Mesenchymal stem cell (in vitro differentiated cells and primary cell): ENCODE results near the gene OR6K6.

Experiments used
- DNase-seq: peaks from one replicate; pipeline ENCODE4 v3.0.0-alpha.2; 2013
- H2AFZ ChIP-seq: one replicate; pipeline ENCODE4 v1.6.1; 2013; ENCODE audit warnings: low read depth, mild to moderate bottlenecking, control low read depth, inconsistent platforms, low read length, moderate library complexity
- H2AK5ac ChIP-seq: 2 replicates; pipeline ENCODE4 v1.6.1; 2013; ENCODE audit warnings: low read length, moderate library complexity, mild to moderate bottlenecking, inconsistent platforms; ENCODE audit not compliant: severe bottlenecking
- H2BK120ac ChIP-seq: one replicate; pipeline ENCODE4 v1.6.1; 2013; ENCODE audit warnings: low read depth, mild to moderate bottlenecking, inconsistent platforms, low read length, moderate library complexity
- H2BK12ac ChIP-seq, 2 experiments: one replicate each; pipeline ENCODE4 v1.6.1; 2013; ENCODE audit warnings: inconsistent platforms in 2 of 2, low read length in 2 of 2, mild to moderate bottlenecking in 2 of 2, moderate library complexity in 2 of 2, control low read depth in 1 of 2
- H2BK15ac ChIP-seq: one replicate; pipeline ENCODE4 v1.6.1; 2013; ENCODE audit warnings: mild to moderate bottlenecking, low read depth, inconsistent platforms; ENCODE audit not compliant: poor library complexity, severe bottlenecking
- H2BK5ac ChIP-seq: 2 replicates; pipeline ENCODE4 v1.6.1; 2013; ENCODE audit warnings: low read depth, mild to moderate bottlenecking, low read length, control low read depth, inconsistent platforms; ENCODE audit not compliant: poor library complexity, severe bottlenecking
- H3K14ac ChIP-seq, 2 experiments: one replicate each; pipeline ENCODE4 v1.6.1; 2013; ENCODE audit warnings: inconsistent platforms in 2 of 2, low read length in 2 of 2, control low read depth in 1 of 2, mild to moderate bottlenecking in 1 of 2, moderate library complexity in 1 of 2
- H3K18ac ChIP-seq, 2 experiments: one replicate each; pipeline ENCODE4 v1.6.1; 2013; ENCODE audit warnings: inconsistent platforms in 2 of 2, low read length in 2 of 2, control low read depth in 1 of 2, low read depth in 1 of 2, mild to moderate bottlenecking in 1 of 2
- H3K23ac ChIP-seq, 2 experiments: one replicate each; pipeline ENCODE4 v1.6.1; 2013; ENCODE audit warnings: inconsistent platforms in 2 of 2, low read length in 2 of 2, mild to moderate bottlenecking in 2 of 2, moderate library complexity in 2 of 2, control low read depth in 1 of 2
- H3K27ac ChIP-seq: 2 replicates; pipeline ENCODE4 v1.5.1; 2013; ENCODE audit warnings: mild to moderate bottlenecking, moderate library complexity, low read length, control low read depth, inconsistent platforms; ENCODE audit not compliant: poor library complexity, severe bottlenecking
- H3K27me3 ChIP-seq, 2 experiments: 2 replicates each; pipeline versions ENCODE4 v1.6.1 to v1.7.0; 2013; ENCODE audit warnings: low read length in 2 of 2, mild to moderate bottlenecking in 2 of 2, moderate library complexity in 2 of 2, control low read depth in 1 of 2, inconsistent platforms in 1 of 2; ENCODE audit not compliant: control insufficient read depth in 1 of 2, insufficient read depth in 1 of 2
- H3K36me3 ChIP-seq, 2 experiments: 2 replicates each; pipeline versions ENCODE4 v1.6.1 to v1.7.0; 2013; ENCODE audit warnings: low read length in 2 of 2, control low read depth in 1 of 2, inconsistent platforms in 1 of 2, low read depth in 1 of 2, mild to moderate bottlenecking in 1 of 2; ENCODE audit not compliant: insufficient read depth in 2 of 2, control insufficient read depth in 1 of 2
- H3K4ac ChIP-seq, 2 experiments: one replicate each; pipeline ENCODE4 v1.6.1; 2013; ENCODE audit warnings: inconsistent platforms in 2 of 2, low read length in 2 of 2, mild to moderate bottlenecking in 2 of 2, moderate library complexity in 2 of 2, control low read depth in 1 of 2, low read depth in 1 of 2
- H3K4me1 ChIP-seq: 2 replicates; pipeline ENCODE4 v1.6.1; 2013; ENCODE audit warnings: low read depth, low read length, control low read depth; ENCODE audit not compliant: control insufficient read depth, insufficient read depth
- H3K4me2 ChIP-seq: 2 replicates; pipeline ENCODE4 v1.6.1; 2013; ENCODE audit warnings: low read length, mild to moderate bottlenecking, inconsistent platforms; ENCODE audit not compliant: poor library complexity, severe bottlenecking
- H3K4me3 ChIP-seq, 2 experiments: 2 replicates each; pipeline versions ENCODE4 v1.5.1 to v1.7.0; 2013; ENCODE audit warnings: low read length in 2 of 2, mild to moderate bottlenecking in 2 of 2, control low read depth in 1 of 2, low read depth in 1 of 2; ENCODE audit not compliant: insufficient read depth in 1 of 2
- H3K79me1 ChIP-seq: replicated peaks from 2 replicates; pipeline ENCODE4 v1.6.1; 2013; ENCODE audit warnings: mild to moderate bottlenecking, control low read depth, low read length, inconsistent platforms; ENCODE audit not compliant: poor library complexity, severe bottlenecking
- H3K9ac ChIP-seq: 2 replicates; pipeline ENCODE4 v1.7.0; 2013; ENCODE audit warnings: mild to moderate bottlenecking, low read length, moderate library complexity
- H3K9me3 ChIP-seq: 2 replicates; pipeline ENCODE4 v1.7.0; 2013; ENCODE audit warnings: mild to moderate bottlenecking, low read length; ENCODE audit not compliant: control insufficient read depth
- H4K8ac ChIP-seq: one replicate; pipeline ENCODE4 v1.6.1; 2013; ENCODE audit warnings: inconsistent platforms, mild to moderate bottlenecking, low read length, moderate library complexity
- H4K91ac ChIP-seq: one replicate; pipeline ENCODE4 v1.6.1; 2013; ENCODE audit warnings: mild to moderate bottlenecking, low read length, inconsistent platforms
- WGBS: methylation state at CpG from one replicate; pipeline ENCODE4 v1.1.7; 2013; ENCODE audit warnings: mixed read lengths; 5-methylcytosine and 5-hydroxymethylcytosine counted together

The OR6K6 gene

DNA sequence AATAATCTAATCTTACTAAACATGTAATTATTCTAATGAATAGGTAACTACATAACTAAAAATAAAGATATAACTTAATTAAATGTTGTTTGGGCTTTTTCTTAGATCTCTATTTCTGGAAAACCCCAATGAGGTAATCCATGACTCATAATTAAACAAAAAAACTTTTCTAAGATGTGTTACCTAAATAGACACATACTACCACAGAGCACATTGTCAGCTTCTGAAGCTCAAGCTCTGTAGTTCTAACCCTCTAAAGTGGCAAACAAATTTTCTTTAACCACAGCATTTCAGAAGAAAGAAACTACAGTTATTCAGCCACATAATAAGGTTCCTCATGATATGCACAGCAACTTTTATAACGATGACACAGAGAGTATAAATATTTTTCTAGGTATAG lies 38.2 kb upstream of the OR6K6 start:
- Histone ChIP-seq H3K14ac (no peak overlapping the region), H3K4me3 (no peak overlapping the region), H3K9me3 (no peaks in the 10 kb centered on the region), H3K79me1 (no peaks in the 10 kb centered on the region), H3K4me2 (no peak overlapping the region), H2BK5ac (no peak overlapping the region), H2BK12ac (no peak overlapping the region), H2BK120ac (no peak overlapping the region), H3K27ac (no peak overlapping the region), H3K4me1 (no peaks in the 10 kb centered on the region), H3K18ac (no peak overlapping the region), H3K27me3 (no peaks in the 10 kb centered on the region), H2BK15ac (no peak overlapping the region), H3K9ac (no peak overlapping the region), H2AFZ (no peak overlapping the region), H4K8ac (no peak overlapping the region), H3K23ac (no peak overlapping the region), H2AK5ac (no peak overlapping the region), H3K36me3 (no peaks in the 10 kb centered on the region), H3K4ac (no peak overlapping the region), H4K91ac (no peak overlapping the region)
- no peak for DNase-seq
- no CpG with 5 or more reads among the region's 1 CpG for WGBS

DNA sequence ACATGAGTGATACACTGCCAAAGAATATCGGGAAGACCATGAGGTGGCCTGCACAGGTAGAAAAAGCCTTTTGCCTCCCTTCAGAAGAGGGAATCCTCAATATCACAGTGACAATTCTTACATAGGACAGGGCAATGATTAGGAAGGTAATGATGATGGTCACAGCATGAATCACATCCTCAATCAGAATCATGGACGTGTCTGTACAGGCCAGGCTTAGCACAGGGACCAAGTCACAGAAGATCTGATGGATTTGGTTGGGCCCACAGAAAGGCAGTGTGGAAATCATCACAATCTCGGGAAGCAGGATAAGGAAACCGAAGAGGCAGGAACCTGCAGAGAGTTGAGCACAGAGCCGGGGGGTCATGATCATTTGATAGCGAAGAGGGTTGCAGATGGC lies 37.2 kb upstream of the OR6K6 start:
- Histone ChIP-seq H2BK12ac (no peak overlapping the region), H3K4me2 (no peak overlapping the region), H3K14ac (no peak overlapping the region), H2BK120ac (no peak overlapping the region), H3K4ac (no peak overlapping the region), H3K4me3 (no peak overlapping the region), H3K18ac (no peak overlapping the region), H3K9me3 (no peaks in the 10 kb centered on the region), H4K91ac (no peak overlapping the region), H3K27ac (no peak overlapping the region), H2BK5ac (no peak overlapping the region), H3K79me1 (no peaks in the 10 kb centered on the region), H3K9ac (no peak overlapping the region), H3K27me3 (no peaks in the 10 kb centered on the region), H4K8ac (no peak overlapping the region), H3K4me1 (no peaks in the 10 kb centered on the region), H3K23ac (no peak overlapping the region), H2BK15ac (no peak overlapping the region), H2AFZ (no peak overlapping the region), H3K36me3 (no peaks in the 10 kb centered on the region), H2AK5ac (no peak overlapping the region)
- no peak for DNase-seq
- 75% methylated on average over 6 of the region's 6 CpGs for WGBS

DNA sequence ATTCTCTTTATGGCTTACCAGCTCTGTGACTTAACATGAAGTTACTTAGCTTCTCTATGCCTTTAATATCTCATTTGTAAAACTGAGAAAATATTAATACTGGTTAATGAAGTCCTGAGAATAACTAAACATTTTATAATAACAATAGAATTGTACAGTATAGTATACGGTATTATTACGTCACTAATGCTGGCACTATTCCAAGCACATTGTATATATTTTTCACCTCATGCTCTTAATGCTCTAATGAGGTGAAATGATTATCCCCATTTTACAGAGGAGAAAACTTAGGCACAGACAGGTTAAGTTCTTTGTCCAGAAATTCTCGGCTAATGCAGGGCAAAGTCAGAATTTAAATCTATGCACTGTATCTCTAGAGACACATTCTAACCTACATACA lies 34.9 kb upstream of the OR6K6 start:
- H3K79me1 ChIP-seq = no peaks in the 10 kb centered on the region
- no peaks in the 10 kb centered on the region for H3K4me1 ChIP-seq
- H3K4ac ChIP-seq = no peak overlapping the region
- H3K27ac ChIP-seq = no peak overlapping the region
- no peak overlapping the region for H3K4me3 ChIP-seq
- no peak overlapping the region for H4K8ac ChIP-seq
- no peak overlapping the region for H2BK120ac ChIP-seq
- H3K23ac ChIP-seq = no peak overlapping the region
- WGBS = 100% methylated on average over 1 of the region's 3 CpGs
- H2BK5ac ChIP-seq = no peak overlapping the region
- no peaks in the 10 kb centered on the region for H3K9me3 ChIP-seq
- H2AFZ ChIP-seq = no peak overlapping the region
- H3K18ac ChIP-seq = no peak overlapping the region
- H3K9ac ChIP-seq = no peak overlapping the region
- no peak overlapping the region for H2BK15ac ChIP-seq
- no peak for DNase-seq
- no peak overlapping the region for H3K14ac ChIP-seq
- no peak overlapping the region for H2AK5ac ChIP-seq
- no peaks in the 10 kb centered on the region for H3K36me3 ChIP-seq
- no peak overlapping the region for H3K4me2 ChIP-seq
- H4K91ac ChIP-seq = no peak overlapping the region
- no peak overlapping the region for H2BK12ac ChIP-seq
- no peaks in the 10 kb centered on the region for H3K27me3 ChIP-seq

DNA sequence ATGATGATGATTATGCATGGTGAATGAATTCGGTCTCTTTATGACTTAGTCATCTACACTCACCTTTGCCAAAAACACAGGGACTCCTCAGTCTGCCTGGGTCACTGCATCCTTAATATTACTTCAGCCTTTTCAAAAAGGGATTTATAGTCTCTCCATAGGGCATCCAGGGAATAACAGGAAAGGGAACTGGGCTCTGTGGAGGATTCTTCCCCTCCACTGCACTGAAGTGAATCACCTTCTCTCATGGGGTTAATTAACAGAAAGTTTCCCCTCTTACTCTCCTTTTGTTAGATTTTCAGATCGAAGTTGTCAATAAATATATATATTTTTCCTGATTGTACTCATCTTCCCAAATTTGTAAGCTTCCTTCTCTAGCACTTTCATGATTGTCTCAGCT lies 33.9 kb upstream of the OR6K6 start, which contains the start of gene OR6K3:
Gene OR6K3 (minus strand): TSS at position 101 of the 400 bp plus-strand sequence. CDS start 2,605 bp downstream, outside the sequence.
- H2BK15ac ChIP-seq = no peak within 1 kb of the TSS
- H2BK12ac ChIP-seq = no peak within 1 kb of the TSS
- no peak within 1 kb of the TSS for H3K27ac ChIP-seq
- H3K14ac ChIP-seq = no peak within 1 kb of the TSS
- H3K36me3 ChIP-seq = no peaks in the 10 kb centered on the region
- H4K8ac ChIP-seq = no peak within 1 kb of the TSS
- no peak within 1 kb of the TSS for H2BK120ac ChIP-seq
- no peaks in the 10 kb centered on the region for H3K9me3 ChIP-seq
- H3K9ac ChIP-seq = no peak within 1 kb of the TSS
- no peak for DNase-seq
- no peak within 1 kb of the TSS for H3K4me2 ChIP-seq
- no peak within 1 kb of the TSS for H3K18ac ChIP-seq
- H3K4me3 ChIP-seq = no peak within 1 kb of the TSS
- no peaks in the 10 kb centered on the region for H3K27me3 ChIP-seq
- WGBS = no CpG with 5 or more reads among the region's 2 CpGs
- no peak within 1 kb of the TSS for H4K91ac ChIP-seq
- H3K23ac ChIP-seq = no peak within 1 kb of the TSS
- no peaks in the 10 kb centered on the region for H3K79me1 ChIP-seq
- H2BK5ac ChIP-seq = no peak within 1 kb of the TSS
- no peak within 1 kb of the TSS for H3K4ac ChIP-seq
- H2AFZ ChIP-seq = no peak within 1 kb of the TSS
- no peaks in the 10 kb centered on the region for H3K4me1 ChIP-seq
- no peak within 1 kb of the TSS for H2AK5ac ChIP-seq
